Measurements from ENCODE around the gene TTL. TPM values are rescaled to one million over a fixed set of nuclear protein-coding genes. Genes with fewer than 3 reads are reported as not detected.

Gene TTL
- 42.8 and 56.2 TPM in 2 replicates for total RNA-seq

DNA sequence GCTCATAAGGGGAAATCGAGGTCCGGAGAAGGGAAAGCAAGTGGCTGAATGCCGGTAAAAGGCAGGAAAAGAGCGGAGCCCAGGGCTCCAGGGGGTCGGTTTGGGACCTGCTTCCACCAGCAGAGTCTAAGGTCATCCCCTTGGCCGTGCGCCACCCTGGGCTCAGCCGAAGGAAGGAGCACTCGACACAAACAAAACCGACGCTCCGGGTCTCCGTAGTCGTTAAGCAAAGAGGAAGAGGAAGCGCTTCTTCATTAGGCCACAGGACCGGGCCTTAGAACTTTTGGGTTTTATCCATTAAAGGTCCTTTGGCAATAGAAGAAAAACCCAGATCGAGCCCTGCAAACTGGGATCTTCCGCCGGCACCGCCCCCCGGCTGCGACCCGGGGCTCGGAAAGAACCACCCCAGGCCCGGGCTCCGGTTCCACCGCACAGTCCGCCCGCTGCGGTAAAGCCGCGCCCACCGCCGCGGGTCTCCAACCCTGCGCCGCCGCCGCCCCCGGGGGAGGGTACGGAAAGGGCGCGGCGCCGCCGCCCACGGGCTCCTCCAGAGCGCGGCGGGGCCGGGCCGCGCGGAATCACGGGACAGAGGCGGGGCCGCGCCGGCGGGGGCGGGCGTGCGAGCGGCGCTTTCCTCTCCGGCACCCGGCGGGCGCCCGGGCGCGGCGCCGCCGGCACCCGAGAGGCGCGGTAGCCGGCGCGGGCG is at the start of gene TTL:
Gene TTL (plus strand): TSS at position 629 of the 706 bp plus-strand sequence. CDS start 189 bp downstream, outside the sequence.

DNA sequence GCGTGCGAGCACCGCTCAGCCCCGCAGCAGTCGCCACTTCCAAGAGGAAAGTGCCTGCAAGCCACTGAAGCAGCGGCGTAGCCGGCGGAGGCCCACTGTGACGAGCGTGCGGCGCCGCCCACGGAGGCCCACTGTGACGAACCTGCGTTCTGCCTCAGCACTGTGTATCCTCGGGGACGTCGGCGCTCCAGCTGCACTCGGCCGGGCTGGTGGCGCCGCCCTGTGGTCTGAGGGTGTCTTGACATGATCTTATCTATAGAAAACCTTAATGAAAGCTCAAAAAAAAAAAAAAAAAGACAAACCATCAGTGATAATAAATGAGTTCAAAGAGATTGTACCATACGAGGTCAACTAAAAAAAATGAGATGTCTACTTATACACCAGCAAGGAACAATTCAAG is 48.5 kb upstream of the TTL start, which contains the start of gene RGPD8:
Gene RGPD8 (minus strand): TSS at position 166 of the 400 bp plus-strand sequence. CDS start 192 bp downstream, outside the sequence.

DNA sequence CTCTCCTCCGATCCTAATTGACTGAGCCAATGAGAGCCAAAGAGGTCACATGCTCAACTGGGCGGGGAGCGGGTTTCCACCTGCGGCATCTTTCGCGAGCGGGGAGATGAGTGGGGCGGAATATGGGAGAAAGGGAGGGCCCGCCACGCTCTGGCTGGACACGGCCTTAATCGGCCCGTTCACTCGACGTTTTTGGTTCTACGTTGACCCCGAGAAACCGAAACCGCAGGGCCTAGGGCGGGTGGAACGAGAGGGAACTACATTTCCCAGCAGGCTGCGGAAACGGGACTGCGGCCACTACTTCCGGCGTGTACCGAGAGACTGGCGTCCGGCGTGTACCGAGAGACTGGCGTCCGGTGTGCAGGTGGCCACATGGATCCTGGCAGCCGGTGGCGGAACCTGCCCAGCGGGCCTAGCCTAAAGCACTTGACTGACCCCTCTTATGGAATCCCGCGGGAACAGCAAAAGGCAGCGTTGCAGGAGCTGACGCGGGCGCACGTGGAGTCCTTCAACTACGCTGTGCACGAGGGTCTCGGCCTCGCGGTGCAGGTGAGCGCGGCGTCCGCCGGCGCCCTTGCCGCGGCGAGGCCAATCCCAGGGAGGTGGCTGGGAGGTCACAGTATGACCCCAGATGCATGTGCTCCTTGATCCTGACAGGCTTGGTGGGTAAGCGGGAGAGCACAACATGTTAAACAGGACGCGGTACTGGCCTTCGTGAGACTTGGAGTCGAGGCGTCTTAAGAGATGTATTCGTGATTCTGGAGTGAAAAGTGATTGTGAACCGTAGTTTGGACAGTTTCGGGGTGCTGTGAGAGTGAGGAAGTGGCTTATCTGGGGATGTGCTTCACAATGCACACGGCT is 60.4 kb downstream of the TTL start, which contains the start of gene POLR1B:
Gene POLR1B (plus strand): TSS at position 343 of the 861 bp plus-strand sequence. CDS start 30 bp downstream, at position 373.

DNA sequence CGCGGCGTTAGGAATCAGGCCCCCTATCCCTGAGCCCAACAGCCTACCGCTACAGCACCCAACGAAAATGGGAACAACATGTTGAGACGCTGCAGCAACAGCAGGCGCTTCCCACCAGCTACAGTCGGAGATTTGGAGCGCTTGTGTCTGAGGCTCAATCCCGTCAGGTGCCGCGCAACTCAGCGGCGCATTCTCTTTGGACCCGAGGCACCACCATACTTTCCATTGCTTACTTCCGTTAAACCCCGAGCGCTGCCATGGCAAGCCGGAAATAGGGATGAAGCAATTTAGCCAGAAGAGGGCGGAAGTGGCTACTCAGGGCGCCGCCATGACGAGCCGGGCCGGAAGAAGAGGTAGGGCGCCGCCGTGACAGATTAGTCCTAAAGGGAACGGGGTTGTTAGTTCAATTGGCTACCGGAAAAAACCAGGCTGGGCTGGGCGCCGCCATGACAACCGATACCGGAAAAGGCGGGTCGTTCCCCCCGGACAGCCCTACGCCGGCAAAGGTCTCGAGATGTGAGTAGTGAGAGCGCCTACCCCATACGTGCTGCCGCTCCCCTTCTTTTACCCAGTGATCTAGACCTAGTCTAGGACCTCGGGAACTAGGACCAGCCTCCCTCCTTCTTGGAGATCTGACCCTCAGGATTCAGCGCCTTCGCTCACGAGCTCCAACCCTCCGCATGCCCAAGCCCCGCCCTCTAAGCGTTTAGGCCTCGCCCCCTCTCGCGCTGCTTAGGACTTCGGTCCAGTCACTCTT is 102.4 kb downstream of the TTL start, which contains the start of gene CHCHD5:
Gene CHCHD5 (plus strand): TSS at position 476 of the 757 bp plus-strand sequence. CDS start 39 bp downstream, at position 515.

Other genes starting within 250 kb of the TTL start
- 5.8 and 22.0 TPM in 2 replicates for gene ZC3H8, start 227.1 kb upstream of the TTL start, total RNA-seq
- gene ZC3H6, start 206.6 kb upstream of the TTL start, total RNA-seq: 1.5 and 5.1 TPM in 2 replicates
- gene RGPD8, start 48.5 kb upstream of the TTL start, total RNA-seq: 16.5 and 25.1 TPM in 2 replicates
- gene POLR1B, start 60.3 kb downstream of the TTL start, total RNA-seq: 13.2 and 25.1 TPM in 2 replicates
- gene CHCHD5, start 102.5 kb downstream of the TTL start, total RNA-seq: 4.5 and 9.8 TPM in 2 replicates
- 84.6 and 377 TPM in 2 replicates for gene SLC20A1, start 163.8 kb downstream of the TTL start, total RNA-seq
- gene NT5DC4, start 238.9 kb downstream of the TTL start, total RNA-seq: not detected in 2 replicates